Panc1 (cell line): ENCODE results near the gene CHCHD3. TPM values are rescaled to one million over a fixed set of nuclear protein-coding genes. Genes with fewer than 3 reads are reported as not detected.
A peak's percentile ranks its signal among the peaks of the same experiment; 100 is the strongest.

Experiments used
- ATAC-seq: fragments of 200-7000 bp; cut with Tn5 transposase; 2 replicates; pipeline ENCODE4 v1.9.1; 2020; ENCODE audit warnings: mild to moderate bottlenecking, moderate library complexity
- BruUV-seq: library from RNA; stranded (reverse); fragments of 400-500 nt; replicated peaks from 2 replicates; lab custom pipeline; 2021; lab: Mats Ljungman, UMichigan
- CTCF ChIA-PET: fragments of 300-600 bp; sonication (Branson Sonifier 250); formaldehyde crosslinking; loops from one replicate; lab custom pipeline; 2022; ENCODE audit warnings: antibody characterized with exemption; lab: Charles Lee
- POLR2A ChIA-PET: fragments of 300-600 bp; sonication (Branson Sonifier 250); formaldehyde crosslinking; loops from one replicate; lab custom pipeline; 2022; ENCODE audit warnings: antibody characterized with exemption; lab: Charles Lee
- DNase-seq: peaks from one replicate; pipeline ENCODE4 v3.0.0-alpha.2; 2010; ENCODE audit warnings: low read depth, low spot score
- H3K27ac ChIP-seq: 2 replicates; pipeline ENCODE4 v1.5.1; 2011; ENCODE audit warnings: mild to moderate bottlenecking, low read length, inconsistent platforms
- H3K27me3 ChIP-seq: fragments of 200-500 bp; sonication (Bioruptor generic); 2 replicates; pipeline ENCODE4 v1.6.0; 2014; ENCODE audit warnings: low read length, inconsistent platforms; ENCODE audit not compliant: control insufficient read depth, insufficient read depth
- H3K36me3 ChIP-seq: fragments of 200-500 bp; sonication (Bioruptor generic); 2 replicates; pipeline ENCODE4 v1.5.1; 2014; ENCODE audit warnings: inconsistent platforms, mild to moderate bottlenecking, low read length, moderate library complexity; ENCODE audit not compliant: control insufficient read depth, insufficient read depth
- H3K4me1 ChIP-seq: 2 replicates; pipeline ENCODE4 v1.5.1; 2011; ENCODE audit warnings: inconsistent platforms, mild to moderate bottlenecking, low read length, moderate library complexity; ENCODE audit not compliant: control insufficient read depth, insufficient read depth
- H3K4me3 ChIP-seq, 2 experiments: 2 replicates each; pipeline ENCODE4 v1.5.1; 2011 to 2012; ENCODE audit warnings: low read depth in 2 of 2, low read length in 2 of 2, mild to moderate bottlenecking in 2 of 2, inconsistent platforms in 1 of 2, moderate library complexity in 1 of 2
- H3K9me3 ChIP-seq: fragments of 200-500 bp; sonication (Bioruptor generic); 2 replicates; pipeline ENCODE4 v1.5.1; 2014; ENCODE audit warnings: low read depth, mild to moderate bottlenecking, inconsistent platforms, low read length, moderate library complexity; ENCODE audit not compliant: control insufficient read depth, insufficient read depth
- CTCF ChIP-seq: fragments of 450-650 bp; IDR thresholded peaks from 2 replicates; pipeline ENCODE4 v1.5.1; 2017; ENCODE audit warnings: mild to moderate bottlenecking
- POLR2AphosphoS5 ChIP-seq: IDR thresholded peaks from 2 replicates; pipeline ENCODE4 v1.6.1; 2012; ENCODE audit warnings: mild to moderate bottlenecking, low read depth, low read length, moderate library complexity
- REST ChIP-seq, 2 experiments: IDR thresholded peaks; 2 replicates each; pipeline ENCODE4 v1.6.1; 2011 to 2012; ENCODE audit warnings: low read depth in 2 of 2, control low read depth in 1 of 2, low read length in 1 of 2, mild to moderate bottlenecking in 1 of 2, moderate library complexity in 1 of 2; ENCODE audit not compliant: insufficient read depth in 1 of 2
- SIN3A ChIP-seq: IDR thresholded peaks from 2 replicates; pipeline ENCODE4 v1.6.1; 2012; ENCODE audit warnings: low read depth, mild to moderate bottlenecking, low read length, moderate library complexity, borderline replicate concordance; ENCODE audit not compliant: insufficient read depth
- TCF7L2 ChIP-seq: IDR thresholded peaks from 2 replicates; pipeline ENCODE4 v1.6.1; 2011; ENCODE audit warnings: mild to moderate bottlenecking, low read depth, low read length, inconsistent platforms
- in situ Hi-C: cut with HindIII; loops from 2 replicates; pipeline ENCODE4 v1.10.0; 2016; ENCODE audit warnings: low sequenced_read_pairs, low pct_unique_long_range_greater_than_20kb
- intact Hi-C: fragments of 100-400 bp; cut with micrococcal nuclease; formaldehyde crosslinking; loops from one replicate; pipeline ENCODE4 v1.10.0; 2022; ENCODE audit not compliant: unreplicated experiment
- total RNA-seq: library from RNA; stranded (reverse); gene quantifications from one replicate; pipeline ENCODE4 v1.2.1, GENCODE V29; 2021; ENCODE audit not compliant: unreplicated experiment

Gene CHCHD3
- total RNA-seq, 1 experiment from 2014 or later, result 109 TPM

- Histone ChIP-seq H3K4me1 (no peaks in the 10 kb centered on the region), H3K9me3 (no peaks in the 10 kb centered on the region), H3K27ac (no peak overlapping the region), H3K36me3 (no peaks in the 10 kb centered on the region), H3K4me3 (no peak overlapping the region), H3K27me3 (no peaks in the 10 kb centered on the region; the same call in 1 of the 2 replicates)
- POLR2A ChIA-PET, result interaction anchor here (0.5 kb wide), 1 partner anchor 315 kb away, joined by 4 read pairs; the partner anchor contains the start of gene CHCHD3
- CTCF ChIA-PET, result no interaction called here
- in situ Hi-C loops, result no loop called here
- ATAC-seq (no peak), DNase-seq (no peak)
- intact Hi-C loops, result no loop called here
- TF ChIP-seq REST (IDR thresholded peaks at IDR 0.05; ENCODE audit: insufficient read depth in 1 of 2, low read depth in 2 of 2, low read length in 1 of 2) (no peak), TCF7L2 (no peak), CTCF (no peak), POLR2AphosphoS5 (no peak), SIN3A (no peak)
- no TSS peak for BruUV-seq
Observed at GRCh38 chr7:132766660-132767059, 315.2 kb downstream of the CHCHD3 start.

GRCh38 chr7:132765861-132766260, 316.0 kb downstream of the CHCHD3 start:
- in situ Hi-C loops, result no loop called here

More at GRCh38 chr7:132765861-132766260, 316.0 kb downstream of the CHCHD3 start:
- Histone ChIP-seq H3K27me3 (no peaks in the 10 kb centered on the region; the same call in 1 of the 2 replicates), H3K27ac (no peak overlapping the region), H3K4me3 (no peak overlapping the region), H3K36me3 (no peaks in the 10 kb centered on the region), H3K4me1 (no peaks in the 10 kb centered on the region), H3K9me3 (no peaks in the 10 kb centered on the region)
- POLR2A ChIA-PET, result no interaction called here
- no TSS peak for BruUV-seq
- DNase-seq (no peak), ATAC-seq (0 out of 2 replicates have a peak, but pooled peaks have one; percentile 30)
- CTCF ChIA-PET, result interaction anchor here (0.6 kb wide), 1 partner anchor 8 kb away, joined by 3 read pairs; no protein-coding TSS in a partner anchor
- TF ChIP-seq TCF7L2 (no peak), CTCF (no peak), SIN3A (no peak), REST (IDR thresholded peaks at IDR 0.05; ENCODE audit: insufficient read depth in 1 of 2, low read depth in 2 of 2, low read length in 1 of 2) (no peak), POLR2AphosphoS5 (no peak)
- intact Hi-C loops, result no loop called here
